ENCODE measurements around the gene STX11. TPM values are rescaled to one million over a fixed set of nuclear protein-coding genes. Genes with fewer than 3 reads are reported as not detected.
A peak's percentile ranks its signal among the peaks of the same experiment; 100 is the strongest.

Gene STX11
- total RNA-seq, 1 experiment from 2014 or later, result 3.2 TPM

GRCh38 chr6:144219056-144219685 is 68.9 kb downstream of the STX11 start:
- Histone ChIP-seq H3K4me1 (ENCODE audit: control insufficient read depth, insufficient read depth, low read length) (peaks cover 14% of the 10 kb centered on the region), H3K4me3 (ENCODE audit: low read depth in 2 of 2, low read length in 2 of 2) (no peak overlapping the region), H3K27me3 (ENCODE audit: control insufficient read depth, insufficient read depth, low read length) (no peaks in the 10 kb centered on the region), H3K27ac (ENCODE audit: low read length) (no peak overlapping the region), H3K9me3 (ENCODE audit: control insufficient read depth, insufficient read depth, low read depth, low read length) (no peaks in the 10 kb centered on the region), H3K36me3 (ENCODE audit: control insufficient read depth, insufficient read depth, low read length) (no peaks in the 10 kb centered on the region)
- CTCF ChIA-PET, result interaction anchor here (0.6 kb wide), 2 partner anchors 50 to 310 kb away, joined by 3 to 5 read pairs; no protein-coding TSS in a partner anchor
- intact Hi-C loops (cut with micrococcal nuclease; ENCODE audit: unreplicated experiment) (loop anchor here (5.0 kb wide), 1 partner anchor 263 kb away; no protein-coding TSS in a partner anchor), in situ Hi-C loops (cut with HindIII; ENCODE audit: low pct_unique_long_range_greater_than_20kb, low sequenced_read_pairs) (no loop called here)
- POLR2A ChIA-PET, result no interaction called here
- TF ChIP-seq SIN3A (IDR thresholded peaks at IDR 0.05; ENCODE audit: borderline replicate concordance, insufficient read depth, low read depth, low read length) (no peak), CTCF (IDR thresholded peaks at IDR 0.05) (peak; percentile 71; the same call in 1 of the 2 replicates), REST (IDR thresholded peaks at IDR 0.05; ENCODE audit: insufficient read depth in 1 of 2, low read depth in 2 of 2, low read length in 1 of 2) (no peak), POLR2AphosphoS5 (IDR thresholded peaks at IDR 0.05; ENCODE audit: low read depth, low read length) (no peak), TCF7L2 (IDR thresholded peaks at IDR 0.05; ENCODE audit: low read depth, low read length) (no peak)
- DNase-seq (ENCODE audit: low read depth, low spot score) (no peak), ATAC-seq (no peak)
- no TSS peak for BruUV-seq (replicated peaks)

GRCh38 chr6:144220031-144220790 is 69.9 kb downstream of the STX11 start:
- H3K4me1 ChIP-seq (ENCODE audit: control insufficient read depth, insufficient read depth, low read length), result peaks cover 12% of the 10 kb centered on the region
- no peak overlapping the region for H3K27ac ChIP-seq (ENCODE audit: low read length)
- no TSS peak for BruUV-seq (replicated peaks)
- no peak for TF ChIP-seq CTCF (IDR thresholded peaks at IDR 0.05)
- TF ChIP-seq SIN3A (IDR thresholded peaks at IDR 0.05; ENCODE audit: borderline replicate concordance, insufficient read depth, low read depth, low read length), result no peak
- TF ChIP-seq REST (IDR thresholded peaks at IDR 0.05; ENCODE audit: insufficient read depth in 1 of 2, low read depth in 2 of 2, low read length in 1 of 2), result no peak
- TF ChIP-seq POLR2AphosphoS5 (IDR thresholded peaks at IDR 0.05; ENCODE audit: low read depth, low read length), result no peak
- no peak for TF ChIP-seq TCF7L2 (IDR thresholded peaks at IDR 0.05; ENCODE audit: low read depth, low read length)
- ATAC-seq (no peak), DNase-seq (ENCODE audit: low read depth, low spot score) (no peak)
- ChIA-PET CTCF (no interaction called here), POLR2A (no interaction called here)
- no peaks in the 10 kb centered on the region for H3K36me3 ChIP-seq (ENCODE audit: control insufficient read depth, insufficient read depth, low read length)
- in situ Hi-C loops (cut with HindIII; ENCODE audit: low pct_unique_long_range_greater_than_20kb, low sequenced_read_pairs), result no loop called here
- no peaks in the 10 kb centered on the region for H3K9me3 ChIP-seq (ENCODE audit: control insufficient read depth, insufficient read depth, low read depth, low read length)
- intact Hi-C loops (cut with micrococcal nuclease; ENCODE audit: unreplicated experiment), result no loop called here
- no peaks in the 10 kb centered on the region for H3K27me3 ChIP-seq (ENCODE audit: control insufficient read depth, insufficient read depth, low read length)
- no peak overlapping the region for H3K4me3 ChIP-seq (ENCODE audit: low read depth in 2 of 2, low read length in 2 of 2)

Data from Panc1 (cell line).